ENCODE data around the gene DAAM2. TPM values are rescaled to one million over a fixed set of nuclear protein-coding genes. Genes with fewer than 3 reads are reported as not detected.

Gene DAAM2
- polyA plus RNA-seq, 1 of the 3 experiments (the other 2 are of a cell fraction) = 0.20 TPM

- 38% methylated on average over 2 of the region's 4 CpGs for WGBS (ENCODE audit: low lambda C conversion rate)
- H3K4me2 ChIP-seq = no peak overlapping the region
- no peaks in the 10 kb centered on the region for H3K9me2 ChIP-seq
- no peaks in the 10 kb centered on the region for H3K79me2 ChIP-seq (ENCODE audit: insufficient read depth)
- ChIA-PET CTCF (no interaction called here), POLR2A (no interaction called here)
- no peaks in the 10 kb centered on the region for H3F3A ChIP-seq (replicated peaks; ENCODE audit: insufficient read depth)
- TF ChIP-seq JUND (IDR thresholded peaks at IDR 0.05) = no peak
- no peak for TF ChIP-seq GATA2 (CRISPR knock-in tag; IDR thresholded peaks at IDR 0.05)
- no peak for TF ChIP-seq MEF2A (IDR thresholded peaks at IDR 0.05; ENCODE audit: borderline replicate concordance, low read depth)
- TF ChIP-seq CHD2 (IDR thresholded peaks at IDR 0.05; ENCODE audit: low read length, partially characterized antibody) = no peak
- TF ChIP-seq FOSL2 (IDR thresholded peaks at IDR 0.05; ENCODE audit: borderline replicate concordance, low read depth) = no peak
- TF ChIP-seq, protein P1, sequence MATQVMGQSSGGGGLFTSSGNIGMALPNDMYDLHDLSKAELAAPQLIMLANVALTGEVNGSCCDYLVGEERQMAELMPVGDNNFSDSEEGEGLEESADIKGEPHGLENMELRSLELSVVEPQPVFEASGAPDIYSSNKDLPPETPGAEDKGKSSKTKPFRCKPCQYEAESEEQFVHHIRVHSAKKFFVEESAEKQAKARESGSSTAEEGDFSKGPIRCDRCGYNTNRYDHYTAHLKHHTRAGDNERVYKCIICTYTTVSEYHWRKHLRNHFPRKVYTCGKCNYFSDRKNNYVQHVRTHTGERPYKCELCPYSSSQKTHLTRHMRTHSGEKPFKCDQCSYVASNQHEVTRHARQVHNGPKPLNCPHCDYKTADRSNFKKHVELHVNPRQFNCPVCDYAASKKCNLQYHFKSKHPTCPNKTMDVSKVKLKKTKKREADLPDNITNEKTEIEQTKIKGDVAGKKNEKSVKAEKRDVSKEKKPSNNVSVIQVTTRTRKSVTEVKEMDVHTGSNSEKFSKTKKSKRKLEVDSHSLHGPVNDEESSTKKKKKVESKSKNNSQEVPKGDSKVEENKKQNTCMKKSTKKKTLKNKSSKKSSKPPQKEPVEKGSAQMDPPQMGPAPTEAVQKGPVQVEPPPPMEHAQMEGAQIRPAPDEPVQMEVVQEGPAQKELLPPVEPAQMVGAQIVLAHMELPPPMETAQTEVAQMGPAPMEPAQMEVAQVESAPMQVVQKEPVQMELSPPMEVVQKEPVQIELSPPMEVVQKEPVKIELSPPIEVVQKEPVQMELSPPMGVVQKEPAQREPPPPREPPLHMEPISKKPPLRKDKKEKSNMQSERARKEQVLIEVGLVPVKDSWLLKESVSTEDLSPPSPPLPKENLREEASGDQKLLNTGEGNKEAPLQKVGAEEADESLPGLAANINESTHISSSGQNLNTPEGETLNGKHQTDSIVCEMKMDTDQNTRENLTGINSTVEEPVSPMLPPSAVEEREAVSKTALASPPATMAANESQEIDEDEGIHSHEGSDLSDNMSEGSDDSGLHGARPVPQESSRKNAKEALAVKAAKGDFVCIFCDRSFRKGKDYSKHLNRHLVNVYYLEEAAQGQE (IDR thresholded peaks at IDR 0.05; ENCODE audit: low read depth, low read length) = no peak
- TF ChIP-seq SMC3 (IDR thresholded peaks at IDR 0.05; ENCODE audit: low read depth, low read length) = no peak
- no peak for TF ChIP-seq RFX5 (IDR thresholded peaks at IDR 0.05; ENCODE audit: low read length)
- no peak for TF ChIP-seq PBX3 (IDR thresholded peaks at IDR 0.05)
- TF ChIP-seq FOXJ3 (CRISPR knock-in tag; IDR thresholded peaks at IDR 0.05) = no peak
- TF ChIP-seq FOXM1 (IDR thresholded peaks at IDR 0.05; ENCODE audit: low read depth) = no peak
- TF ChIP-seq RAD21 (IDR thresholded peaks at IDR 0.05; ENCODE audit: low read length) = no peak
- no peak for TF ChIP-seq NFIC (IDR thresholded peaks at IDR 0.05; ENCODE audit: borderline replicate concordance)
- TF ChIP-seq ELF1 (IDR thresholded peaks at IDR 0.05) = no peak
- TF ChIP-seq USF2 (IDR thresholded peaks at IDR 0.05; ENCODE audit: borderline replicate concordance, low read depth, low read length) = no peak
- no peak for TF ChIP-seq POLR2AphosphoS5 (IDR thresholded peaks at IDR 0.05; ENCODE audit: low read depth, low read length)
- TF ChIP-seq TCF12 (IDR thresholded peaks at IDR 0.05) = no peak
- no peak for TF ChIP-seq USF1 (IDR thresholded peaks at IDR 0.05; ENCODE audit: borderline replicate concordance, low read depth)
- TF ChIP-seq, protein P2, sequence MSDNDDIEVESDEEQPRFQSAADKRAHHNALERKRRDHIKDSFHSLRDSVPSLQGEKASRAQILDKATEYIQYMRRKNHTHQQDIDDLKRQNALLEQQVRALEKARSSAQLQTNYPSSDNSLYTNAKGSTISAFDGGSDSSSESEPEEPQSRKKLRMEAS (IDR thresholded peaks at IDR 0.05; ENCODE audit: low read depth) = no peak
- no peak for TF ChIP-seq TEAD4 (IDR thresholded peaks at IDR 0.05; ENCODE audit: borderline replicate concordance, insufficient read depth)
- H4K20me1 ChIP-seq (ENCODE audit: insufficient read depth) = no peaks in the 10 kb centered on the region
- H2AFZ ChIP-seq (ENCODE audit: low read depth) = no peak overlapping the region
- no peak overlapping the region for H3K4me3 ChIP-seq (ENCODE audit: low read depth in 2 of 2, low read length in 1 of 2)
- H3K27ac ChIP-seq (ENCODE audit: low read depth in 2 of 2, low read length in 1 of 2) = no peak overlapping the region
- H3K9me3 ChIP-seq = no peaks in the 10 kb centered on the region
- H3K4me1 ChIP-seq (ENCODE audit: control insufficient read depth in 1 of 2, insufficient read depth in 2 of 2, low read depth in 1 of 2, low read length in 1 of 2) = no peaks in the 10 kb centered on the region; a peak in 2 of 4 replicates
- no peak for DNase-seq
- no peaks in the 10 kb centered on the region for H3K27me3 ChIP-seq (ENCODE audit: insufficient read depth)
- no peak overlapping the region for H3K9ac ChIP-seq
- H3K36me3 ChIP-seq (replicated peaks in 1 of 2; ENCODE audit: control insufficient read depth in 1 of 2, insufficient read depth in 2 of 2, low read length in 1 of 2) = no peaks in the 10 kb centered on the region
These were observed 149.6 kb downstream of the DAAM2 start for GRCh38 chr6:39941820-39942219.
